Kidney epithelial cell (primary cell): ENCODE data around the gene BCAS3. TPM values are rescaled to one million over a fixed set of nuclear protein-coding genes. Genes with fewer than 3 reads are reported as not detected.

Experiments
- DNase-seq: peaks from one replicate; pipeline ENCODE4 v3.0.0-alpha.2; 2010; ENCODE audit warnings: low read depth
- H3K27me3 ChIP-seq: 2 replicates; pipeline ENCODE4 v1.6.0; 2011; ENCODE audit warnings: low read length; ENCODE audit not compliant: control insufficient read depth, insufficient read depth
- H3K36me3 ChIP-seq: 2 replicates; pipeline ENCODE4 v1.5.1; 2011; ENCODE audit warnings: low read length; ENCODE audit not compliant: control insufficient read depth, insufficient read depth
- H3K4me3 ChIP-seq: 2 replicates; pipeline ENCODE4 v1.5.1; 2011; ENCODE audit warnings: low read depth, mild to moderate bottlenecking, control low read depth, low read length
- CTCF ChIP-seq: IDR thresholded peaks from 2 replicates; pipeline ENCODE4 v1.5.1; 2011; ENCODE audit warnings: mild to moderate bottlenecking, moderate library complexity, low read length, control low read depth, inconsistent platforms; ENCODE audit not compliant: insufficient read depth, poor library complexity, severe bottlenecking
- total RNA-seq: library from RNA; depleted of rRNA; stranded (reverse); fragments of >200 nt; gene quantifications from 2 replicates; pipeline ENCODE4 v1.2.3, GENCODE V29; 2015

The BCAS3 gene
- total RNA-seq, 1 donor from 2014 or later, result 26.7 TPM

GRCh38 chr17:60790205-60790604, 112.6 kb downstream of the BCAS3 start:
- TF ChIP-seq CTCF, result no peak
- Histone ChIP-seq H3K27me3 (no peaks in the 10 kb centered on the region), H3K4me3 (no peak overlapping the region), H3K36me3 (no peaks in the 10 kb centered on the region)
- no peak for DNase-seq

GRCh38 chr17:60792250-60792898, 114.7 kb downstream of the BCAS3 start:
- TF ChIP-seq CTCF, result no peak

GRCh38 chr17:60798576-60798975, 120.9 kb downstream of the BCAS3 start:
- H3K27me3 ChIP-seq, result no peaks in the 10 kb centered on the region

More at GRCh38 chr17:60792250-60792898, 114.7 kb downstream of the BCAS3 start:
- Histone ChIP-seq H3K27me3 (no peaks in the 10 kb centered on the region), H3K4me3 (no peak overlapping the region), H3K36me3 (no peaks in the 10 kb centered on the region)
- no peak for DNase-seq

GRCh38 chr17:60802377-60802776, 124.7 kb downstream of the BCAS3 start:
- Histone ChIP-seq H3K36me3 (no peaks in the 10 kb centered on the region), H3K27me3 (no peaks in the 10 kb centered on the region), H3K4me3 (no peak overlapping the region)
- no peak for TF ChIP-seq CTCF
- DNase-seq, result no peak

More at GRCh38 chr17:60798576-60798975, 120.9 kb downstream of the BCAS3 start:
- no peak for DNase-seq
- H3K4me3 ChIP-seq, result no peak overlapping the region
- TF ChIP-seq CTCF, result no peak
- H3K36me3 ChIP-seq, result no peaks in the 10 kb centered on the region

- DNase-seq, result no peak
- H3K4me3 ChIP-seq, result no peak overlapping the region
- no peaks in the 10 kb centered on the region for H3K36me3 ChIP-seq
- no peaks in the 10 kb centered on the region for H3K27me3 ChIP-seq
- no peak for TF ChIP-seq CTCF
Observed at GRCh38 chr17:60803059-60803458, 125.4 kb downstream of the BCAS3 start.

- no peak for DNase-seq
- Histone ChIP-seq H3K4me3 (no peak overlapping the region), H3K36me3 (no peaks in the 10 kb centered on the region), H3K27me3 (no peaks in the 10 kb centered on the region)
- TF ChIP-seq CTCF, result no peak
Observed at GRCh38 chr17:60804831-60805230, 127.2 kb downstream of the BCAS3 start.
